Endodermal cell (in vitro differentiated cells): Measurements from ENCODE around the gene TBC1D16. TPM values are rescaled to one million over a fixed set of nuclear protein-coding genes. Genes with fewer than 3 reads are reported as not detected.

Experiments used
- DNase-seq: peaks from one replicate; pipeline ENCODE4 v3.0.0-alpha.2; 2017
- H3K27ac ChIP-seq: 2 replicates; pipeline ENCODE4 v1.5.1; 2013; ENCODE audit warnings: mild to moderate bottlenecking, low read depth, low read length, moderate library complexity
- H3K27me3 ChIP-seq: 2 replicates; pipeline ENCODE4 v1.6.1; 2013; ENCODE audit warnings: mild to moderate bottlenecking, low read length, moderate library complexity; ENCODE audit not compliant: insufficient read depth, control insufficient read depth, poor library complexity, severe bottlenecking
- H3K36me3 ChIP-seq: 2 replicates; pipeline ENCODE4 v1.7.0; 2013; ENCODE audit warnings: mild to moderate bottlenecking, low read length, moderate library complexity; ENCODE audit not compliant: control insufficient read depth, insufficient read depth
- H3K4me1 ChIP-seq: one replicate; pipeline ENCODE4 v1.7.0; 2013; ENCODE audit warnings: low read length; ENCODE audit not compliant: control insufficient read depth, insufficient read depth
- H3K4me3 ChIP-seq: 2 replicates; pipeline ENCODE4 v1.5.1; 2013; ENCODE audit warnings: mild to moderate bottlenecking, low read length, moderate library complexity
- H3K9ac ChIP-seq: 2 replicates; pipeline ENCODE4 v1.6.1; 2013; ENCODE audit warnings: mild to moderate bottlenecking, low read length, moderate library complexity; ENCODE audit not compliant: poor library complexity, severe bottlenecking; ENCODE audit errors: extremely low read depth
- H3K9me3 ChIP-seq: 2 replicates; pipeline ENCODE4 v1.6.1; 2013; ENCODE audit warnings: mild to moderate bottlenecking, low read length, moderate library complexity; ENCODE audit not compliant: control insufficient read depth
- H3K27ac Mint-ChIP-seq: 2 replicates; pipeline ENCODE4 v1.8.0; 2020; ENCODE audit warnings: mixed read lengths
- H3K27me3 Mint-ChIP-seq: 2 replicates; pipeline ENCODE4 v1.8.0; 2021; ENCODE audit warnings: mild to moderate bottlenecking, mixed read lengths; ENCODE audit not compliant: insufficient read depth
- H3K36me3 Mint-ChIP-seq: 2 replicates; pipeline ENCODE4 v1.8.0; 2020; ENCODE audit warnings: low read depth, mixed read lengths
- H3K4me1 Mint-ChIP-seq: 2 replicates; pipeline ENCODE4 v1.8.0; 2020; ENCODE audit warnings: mixed read lengths
- H3K4me3 Mint-ChIP-seq: 2 replicates; pipeline ENCODE4 v1.8.0; 2020; ENCODE audit warnings: mild to moderate bottlenecking, moderate library complexity, mixed read lengths
- H3K9me3 Mint-ChIP-seq: 2 replicates; pipeline ENCODE4 v1.8.0; 2020; ENCODE audit warnings: mild to moderate bottlenecking, mixed read lengths
- WGBS, 2 experiments: methylation state at CpG; one replicate each; pipeline versions ENCODE4 v1.1.5 to v1.1.7; 2013; ENCODE audit warnings: missing lambda C conversion rate in 2 of 2, mixed read lengths in 1 of 2; ENCODE audit not compliant: insufficient coverage in 1 of 2, insufficient read length in 1 of 2; 5-methylcytosine and 5-hydroxymethylcytosine counted together
- total RNA-seq, 2 donors: library from RNA; stranded (reverse); fragmentation: NEBNext Ultra II Directional in 1 of 2; extraction: Animal tissue kit (Norgen Biotek cat#: 25700) in 1 of 2; gene quantifications; 2 replicates in 1 of 2; 3 replicates in 1 of 2; pipeline ENCODE4 v1.2.1, GENCODE V29; 2021
- TF ChIP-seq, protein P1 (sequence below): fragments of 200-600 bp; sonication (generic); conservative IDR thresholded peaks from 2 replicates; pipeline ENCODE4 v1.5.0; 2021; ENCODE audit warnings: antibody characterized with exemption, mild to moderate bottlenecking

The TBC1D16 gene
- total RNA-seq, 2 donors from 2014 or later = 88.2 to 116 TPM

DNA sequence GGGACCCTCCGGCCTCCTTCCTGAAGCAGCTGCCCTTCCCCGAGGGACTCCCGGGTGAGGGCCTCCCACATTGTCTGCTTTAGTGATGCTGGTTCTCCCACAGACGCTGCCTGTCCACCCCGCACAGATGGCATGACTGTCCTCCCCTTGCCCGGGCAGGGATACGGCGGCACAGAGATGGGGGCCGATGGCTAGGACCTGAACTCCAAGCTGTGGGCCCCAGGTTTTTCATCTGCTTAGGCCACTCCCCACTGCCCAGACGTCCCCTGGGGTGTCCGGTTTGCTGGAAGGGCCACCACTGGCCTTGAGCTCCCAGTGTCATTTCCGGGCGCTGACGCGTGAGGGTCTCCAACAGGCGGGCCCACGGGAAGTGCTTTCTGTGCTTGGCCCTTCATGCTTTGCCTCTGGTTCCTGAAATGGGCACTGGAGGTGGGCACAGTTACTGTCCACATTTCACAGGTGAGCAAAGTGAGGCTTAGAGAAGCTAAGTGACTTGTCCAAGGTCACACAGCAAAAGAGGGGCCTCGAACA lies 109.0 kb downstream of the TBC1D16 start:
- no peaks in the 10 kb centered on the region for H3K9me3 ChIP-seq
- Mint-ChIP-seq H3K4me3 (no peak overlapping the region), H3K27me3 (peaks cover 12% of the 10 kb centered on the region), H3K9me3 (no peaks in the 10 kb centered on the region), H3K4me1 (peaks cover 20% of the 10 kb centered on the region), H3K27ac (no peak overlapping the region), H3K36me3 (no peaks in the 10 kb centered on the region)
- H3K27me3 ChIP-seq = no peaks in the 10 kb centered on the region
- TF ChIP-seq, protein P1, sequence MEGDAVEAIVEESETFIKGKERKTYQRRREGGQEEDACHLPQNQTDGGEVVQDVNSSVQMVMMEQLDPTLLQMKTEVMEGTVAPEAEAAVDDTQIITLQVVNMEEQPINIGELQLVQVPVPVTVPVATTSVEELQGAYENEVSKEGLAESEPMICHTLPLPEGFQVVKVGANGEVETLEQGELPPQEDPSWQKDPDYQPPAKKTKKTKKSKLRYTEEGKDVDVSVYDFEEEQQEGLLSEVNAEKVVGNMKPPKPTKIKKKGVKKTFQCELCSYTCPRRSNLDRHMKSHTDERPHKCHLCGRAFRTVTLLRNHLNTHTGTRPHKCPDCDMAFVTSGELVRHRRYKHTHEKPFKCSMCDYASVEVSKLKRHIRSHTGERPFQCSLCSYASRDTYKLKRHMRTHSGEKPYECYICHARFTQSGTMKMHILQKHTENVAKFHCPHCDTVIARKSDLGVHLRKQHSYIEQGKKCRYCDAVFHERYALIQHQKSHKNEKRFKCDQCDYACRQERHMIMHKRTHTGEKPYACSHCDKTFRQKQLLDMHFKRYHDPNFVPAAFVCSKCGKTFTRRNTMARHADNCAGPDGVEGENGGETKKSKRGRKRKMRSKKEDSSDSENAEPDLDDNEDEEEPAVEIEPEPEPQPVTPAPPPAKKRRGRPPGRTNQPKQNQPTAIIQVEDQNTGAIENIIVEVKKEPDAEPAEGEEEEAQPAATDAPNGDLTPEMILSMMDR = no peak
- H3K27ac ChIP-seq = peak overlapping the region; percentile 24
- WGBS, 2 experiments = 81 to 89% methylated on average over 11 to 18 of the region's 18 CpGs
- no peak overlapping the region for H3K4me3 ChIP-seq
- DNase-seq = no peak
- H3K36me3 ChIP-seq = no peaks in the 10 kb centered on the region
- H3K4me1 ChIP-seq = peaks cover 27% of the 10 kb centered on the region
- no peak overlapping the region for H3K9ac ChIP-seq

DNA sequence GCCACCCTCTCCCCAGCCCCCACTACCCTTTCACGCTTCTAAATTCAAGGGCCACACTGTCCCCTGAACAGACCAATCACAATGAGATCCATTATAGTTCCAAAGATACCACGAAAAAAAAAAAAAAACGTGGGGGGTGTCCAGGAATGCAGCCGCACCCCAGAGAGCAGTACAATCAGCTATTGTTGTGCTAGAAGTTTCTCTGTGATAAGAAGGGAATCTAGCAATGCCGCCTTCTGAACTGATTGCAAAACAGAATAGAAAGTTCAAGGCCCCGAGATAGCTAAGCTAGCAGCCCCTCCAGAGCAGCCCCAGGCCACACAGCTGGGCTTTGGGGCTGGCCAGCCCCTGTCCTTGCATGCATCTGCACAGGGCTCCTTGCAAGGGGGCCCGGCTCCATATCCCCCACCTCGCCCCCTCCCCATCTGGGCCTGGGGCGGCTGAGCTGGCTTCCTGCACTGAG lies 109.5 kb downstream of the TBC1D16 start:
- H3K27me3 Mint-ChIP-seq = peaks cover 8% of the 10 kb centered on the region
- WGBS, 2 experiments = 51 to 62% methylated on average over 3 to 9 of the region's 9 CpGs

DNA sequence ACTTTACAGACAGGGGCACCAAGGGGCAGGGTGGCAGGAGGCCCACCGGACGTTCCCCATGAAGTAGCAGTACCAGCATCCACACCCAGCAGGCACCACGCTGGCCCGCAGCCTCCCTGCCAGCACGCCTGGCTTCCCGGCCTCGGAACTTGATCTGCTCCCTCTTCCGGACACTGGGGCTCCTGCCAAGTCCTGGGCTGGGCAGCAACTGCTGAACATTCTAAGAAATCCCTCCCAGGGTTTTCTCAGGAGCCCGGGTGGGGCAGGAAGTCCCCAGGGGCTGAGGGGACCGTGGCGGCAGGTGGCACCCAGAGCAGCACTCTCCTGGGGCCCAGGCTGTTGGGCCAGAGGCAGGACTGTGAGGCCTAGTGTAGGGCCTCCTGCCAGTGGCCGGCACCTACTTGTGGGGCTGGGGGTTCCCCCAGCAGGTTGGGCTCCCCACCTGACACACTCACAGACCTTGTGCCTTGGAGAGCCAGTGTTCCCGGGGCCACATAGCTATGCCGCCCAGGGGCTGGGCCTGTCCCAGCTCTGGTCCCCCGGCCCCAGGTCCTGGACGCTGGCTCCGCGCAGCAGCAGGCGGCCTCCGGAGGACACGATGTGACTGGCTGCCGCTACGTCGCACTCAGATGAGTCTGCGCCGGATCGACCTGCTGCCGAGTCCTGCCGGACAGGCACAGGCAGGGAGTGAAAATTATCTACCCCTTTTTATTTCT lies 110.3 kb downstream of the TBC1D16 start:
- Histone ChIP-seq H3K27ac (no peak overlapping the region), H3K9me3 (no peaks in the 10 kb centered on the region), H3K9ac (no peak overlapping the region), H3K36me3 (no peaks in the 10 kb centered on the region), H3K4me1 (peaks cover 21% of the 10 kb centered on the region), H3K4me3 (no peak overlapping the region), H3K27me3 (no peaks in the 10 kb centered on the region)
- H3K36me3 Mint-ChIP-seq = no peaks in the 10 kb centered on the region
- TF ChIP-seq, protein P1 = no peak
- 91 to 100% methylated on average over 3 to 29 of the region's 29 CpGs for WGBS, 2 experiments
- peaks cover 13% of the 10 kb centered on the region for H3K4me1 Mint-ChIP-seq
- H3K9me3 Mint-ChIP-seq = no peaks in the 10 kb centered on the region
- H3K27me3 Mint-ChIP-seq = peaks cover 5% of the 10 kb centered on the region
- H3K4me3 Mint-ChIP-seq = no peak overlapping the region
- peak; percentile 78 for DNase-seq
- H3K27ac Mint-ChIP-seq = no peak overlapping the region

More for the DNA sequence above, 109.5 kb downstream of the TBC1D16 start:
- Histone ChIP-seq H3K9ac (no peak overlapping the region), H3K4me3 (no peak overlapping the region), H3K27ac (peak overlapping the region; percentile 24), H3K9me3 (no peaks in the 10 kb centered on the region), H3K36me3 (no peaks in the 10 kb centered on the region), H3K27me3 (no peaks in the 10 kb centered on the region), H3K4me1 (peaks cover 27% of the 10 kb centered on the region)
- H3K36me3 Mint-ChIP-seq = no peaks in the 10 kb centered on the region
- no peaks in the 10 kb centered on the region for H3K9me3 Mint-ChIP-seq
- no peak overlapping the region for H3K27ac Mint-ChIP-seq
- DNase-seq = no peak
- TF ChIP-seq, protein P1 = no peak
- H3K4me1 Mint-ChIP-seq = peaks cover 16% of the 10 kb centered on the region
- H3K4me3 Mint-ChIP-seq = no peak overlapping the region
